SHP77 treated with DMSO at 0.1 percent for 48 hours (cell line): ENCODE results near the gene ZDHHC7.

Experiments used
- DNase-seq: peaks from one replicate; lab custom pipeline; 2025; lab: John Stamatoyannopoulos, UW

Gene ZDHHC7

GRCh38 chr16:84964386-84965128 lies 46.8 kb downstream of the ZDHHC7 start:
- no peak for DNase-seq

DNA sequence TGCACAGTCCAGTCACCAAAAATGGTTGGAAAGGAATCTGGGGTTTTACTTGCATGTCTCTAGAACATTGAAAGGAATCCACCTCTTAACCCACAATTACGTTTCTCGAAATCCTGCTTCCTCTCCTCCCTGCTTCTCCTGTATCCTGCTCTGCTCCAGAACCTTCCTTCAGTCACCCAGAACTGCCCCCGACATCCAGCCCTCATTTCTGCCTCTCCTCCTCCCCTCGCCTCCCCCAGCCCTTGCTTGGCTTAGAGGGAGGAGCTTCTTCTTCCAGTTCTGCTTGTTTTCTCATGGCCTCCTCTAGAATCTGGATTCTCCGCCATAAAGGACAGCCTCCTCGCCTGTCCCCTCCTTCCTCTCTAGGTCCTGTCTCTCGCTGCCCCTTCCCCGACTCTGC lies 48.3 kb downstream of the ZDHHC7 start:
- no peak for DNase-seq

DNA sequence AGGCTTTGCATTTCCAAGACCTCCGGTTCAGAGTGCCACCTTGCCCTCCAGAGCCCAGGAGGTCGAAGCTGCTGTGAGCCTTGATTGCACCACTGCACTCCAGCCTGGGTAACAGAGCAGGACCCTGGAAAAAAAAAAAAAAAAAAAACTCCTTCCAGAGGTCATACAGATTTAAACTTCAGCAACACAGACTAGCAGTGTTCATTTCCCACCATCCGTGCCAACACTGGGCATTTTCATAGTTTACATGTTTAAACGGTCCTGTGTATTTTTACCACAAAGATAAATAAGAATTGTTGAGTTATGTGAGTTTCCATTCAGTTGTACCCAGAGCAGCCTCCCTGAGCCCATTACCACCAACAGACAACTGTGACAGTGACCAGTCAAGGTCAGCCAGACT lies 50.4 kb downstream of the ZDHHC7 start:
- no peak for DNase-seq

- no peak for DNase-seq
Observed at GRCh38 chr16:84959784-84960417, 51.4 kb downstream of the ZDHHC7 start.

DNA sequence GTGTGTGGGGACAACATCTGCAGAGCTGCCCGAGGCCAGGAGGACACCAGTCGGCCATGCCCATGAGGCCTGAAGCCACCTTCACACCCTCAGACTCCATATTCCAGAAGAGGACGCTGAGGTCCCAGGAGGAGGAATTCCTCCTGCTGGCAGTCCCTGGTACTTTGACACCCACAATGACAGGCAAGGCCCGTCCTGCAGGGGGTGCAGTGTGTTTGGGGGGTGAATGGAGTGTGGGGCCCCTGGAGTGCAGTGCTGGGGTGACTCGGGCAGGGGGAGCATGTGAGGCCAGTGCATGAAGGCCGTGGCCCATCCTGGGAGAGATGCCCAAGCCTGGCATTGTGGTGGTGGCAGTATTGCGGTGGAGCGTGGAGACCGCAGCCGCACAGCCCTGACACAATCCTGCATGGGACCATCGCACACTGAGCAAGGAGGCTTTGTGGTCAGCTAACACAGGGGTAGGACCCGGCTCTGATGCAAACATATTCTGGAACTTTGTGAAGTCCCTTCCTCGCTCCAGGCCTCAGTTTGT lies 52.2 kb downstream of the ZDHHC7 start:
- DNase-seq: no peak

GRCh38 chr16:84957792-84958191 lies 53.5 kb downstream of the ZDHHC7 start:
- DNase-seq: no peak

DNA sequence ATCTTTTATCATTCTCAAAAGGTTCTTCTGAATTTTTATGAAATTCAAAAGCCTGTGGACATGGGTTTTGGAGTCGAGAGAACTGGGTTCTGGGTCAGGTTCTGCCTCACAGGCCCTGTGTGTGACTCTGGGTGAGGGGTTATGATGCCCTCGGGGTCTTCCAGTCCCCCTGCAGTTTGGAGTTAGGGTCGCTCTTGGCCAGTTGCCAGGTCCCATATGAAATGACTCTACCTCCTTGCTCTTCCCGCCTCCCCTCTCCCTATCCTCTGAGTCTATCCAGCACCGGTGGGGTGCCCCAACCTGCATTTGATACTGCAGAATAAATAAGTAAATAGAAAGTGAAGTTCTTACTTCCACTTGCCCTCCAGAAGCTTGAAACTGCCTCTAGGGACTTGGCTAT lies 54.1 kb downstream of the ZDHHC7 start:
- no peak for DNase-seq

GRCh38 chr16:84955427-84955826 lies 55.9 kb downstream of the ZDHHC7 start:
- no peak for DNase-seq

GRCh38 chr16:84953190-84953746 lies 58.1 kb downstream of the ZDHHC7 start:
- no peak for DNase-seq

GRCh38 chr16:84952335-84953189 lies 58.8 kb downstream of the ZDHHC7 start:
- DNase-seq: peak; percentile 80

DNA sequence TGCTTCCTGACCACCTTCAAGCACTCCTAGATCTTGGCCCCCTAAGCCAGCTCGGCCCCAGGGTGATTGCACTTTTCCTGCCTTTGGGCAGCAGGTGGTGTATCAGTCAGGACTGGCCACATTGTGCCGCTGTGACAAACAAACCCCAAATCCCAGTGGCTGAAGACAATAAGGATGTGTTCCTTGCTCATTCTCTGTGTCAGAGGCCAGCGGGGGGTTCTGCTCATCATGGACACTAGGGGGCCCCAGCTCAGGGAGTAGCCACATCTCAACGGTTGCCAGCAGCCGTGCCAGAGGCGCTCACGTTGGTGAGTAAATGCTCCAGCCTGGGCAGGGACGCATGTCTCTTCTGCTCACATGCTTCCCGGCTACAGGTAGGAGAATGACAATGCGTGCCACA lies 60.4 kb downstream of the ZDHHC7 start:
- peak; percentile 68 for DNase-seq

GRCh38 chr16:84949772-84950436 lies 61.4 kb downstream of the ZDHHC7 start:
- DNase-seq: no peak

DNA sequence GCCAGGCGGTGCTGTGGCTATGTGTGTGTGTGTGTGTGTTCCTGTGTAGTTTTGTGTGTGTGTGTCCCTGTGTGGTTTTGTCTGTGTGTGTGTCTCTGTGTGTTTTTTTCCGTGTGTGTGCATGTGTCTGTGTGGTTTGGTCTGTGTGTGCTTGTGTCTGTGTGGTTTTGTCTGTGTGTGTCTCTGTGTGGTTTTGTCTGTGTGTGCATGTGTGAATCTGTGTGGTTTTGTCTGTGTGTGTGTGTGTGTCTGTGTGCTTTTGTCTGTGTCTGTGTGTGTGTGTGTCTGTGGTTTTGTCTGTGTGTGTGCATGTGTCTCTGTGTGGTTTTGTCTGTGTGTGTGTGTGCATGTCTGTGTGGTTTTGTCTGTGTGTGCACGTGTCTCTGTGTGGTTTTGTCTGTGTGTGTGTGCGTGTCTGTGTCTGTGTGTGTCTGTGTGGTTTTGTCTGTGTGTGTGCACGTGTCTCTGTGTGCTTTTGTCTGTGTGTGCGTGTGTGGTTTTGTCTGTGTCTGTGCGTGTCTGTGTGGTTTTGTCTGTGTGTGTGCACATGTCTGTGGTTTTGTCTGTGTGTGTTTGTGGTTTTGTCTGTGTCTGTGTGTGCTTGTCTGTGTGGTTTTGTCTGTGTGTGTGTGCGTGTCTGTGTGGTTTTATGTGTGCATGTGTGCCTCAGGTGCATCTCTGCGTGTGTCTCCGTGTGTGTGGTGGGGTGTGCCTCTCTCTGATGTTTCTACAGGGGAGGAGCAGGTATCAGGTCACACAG lies 62.3 kb downstream of the ZDHHC7 start:
- no peak for DNase-seq

DNA sequence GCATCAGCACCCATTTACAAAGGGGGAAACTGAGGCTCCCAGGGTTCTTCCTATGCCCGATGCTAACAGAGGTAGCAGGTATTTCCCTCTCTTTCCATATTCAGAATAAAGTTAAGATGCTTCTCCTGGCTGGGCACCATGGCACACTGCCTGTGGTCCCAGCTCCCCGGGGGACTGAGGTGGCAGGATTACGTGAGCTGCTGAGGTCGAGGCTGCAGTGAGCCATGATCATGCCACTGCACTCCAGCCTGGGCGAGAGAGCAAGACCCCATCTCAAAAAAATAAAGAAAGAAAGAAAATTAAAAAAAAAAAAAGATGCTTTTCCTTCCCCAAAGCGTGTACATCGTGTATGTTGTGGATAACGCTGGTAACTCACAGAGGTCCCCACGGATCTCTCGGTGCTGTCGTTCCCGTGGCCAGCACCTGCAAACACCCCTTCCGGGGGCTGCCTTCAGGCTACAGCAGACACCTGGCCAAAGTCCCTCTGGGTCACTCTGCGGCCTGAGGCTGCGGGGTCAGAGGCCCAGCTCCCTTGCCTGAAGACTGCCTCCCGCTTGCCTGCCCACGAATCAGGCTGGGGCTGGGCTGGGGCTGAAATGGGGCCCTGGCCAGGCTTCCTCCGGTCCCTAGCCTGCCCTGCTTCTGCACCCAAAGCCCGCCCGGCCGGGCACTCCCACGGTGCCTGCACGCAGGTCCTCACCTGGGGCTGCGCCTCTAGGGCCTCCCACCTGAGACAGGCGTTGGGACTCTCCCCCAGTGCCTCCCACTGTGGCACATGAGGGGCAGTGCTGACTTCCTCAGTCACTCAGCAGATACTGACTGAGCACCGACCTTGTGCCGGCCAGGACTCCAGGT lies 63.1 kb downstream of the ZDHHC7 start:
- no peak for DNase-seq

- no peak for DNase-seq
Observed at GRCh38 chr16:84947022-84947421, 64.3 kb downstream of the ZDHHC7 start.

GRCh38 chr16:84943620-84944019 lies 67.7 kb downstream of the ZDHHC7 start:
- DNase-seq: no peak

DNA sequence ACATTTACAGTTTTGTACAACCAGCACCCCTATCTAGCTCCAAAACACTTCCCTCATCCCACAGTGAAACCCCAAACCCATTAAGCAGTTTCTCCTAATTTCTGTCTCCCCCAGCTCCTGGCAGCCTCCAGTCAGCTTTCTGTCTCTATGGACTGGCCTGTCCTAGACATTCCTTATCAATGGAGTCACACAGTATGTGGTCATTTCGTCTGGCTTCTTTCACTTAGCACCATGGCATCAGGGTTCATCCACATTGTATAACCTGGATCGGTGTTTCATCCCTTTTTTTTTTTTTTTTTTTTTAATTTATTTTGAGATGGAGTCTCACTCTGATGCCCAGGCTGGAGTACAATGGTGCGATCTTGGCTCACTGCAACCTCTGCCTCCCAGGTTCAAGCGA lies 68.5 kb downstream of the ZDHHC7 start:
- DNase-seq: no peak

DNA sequence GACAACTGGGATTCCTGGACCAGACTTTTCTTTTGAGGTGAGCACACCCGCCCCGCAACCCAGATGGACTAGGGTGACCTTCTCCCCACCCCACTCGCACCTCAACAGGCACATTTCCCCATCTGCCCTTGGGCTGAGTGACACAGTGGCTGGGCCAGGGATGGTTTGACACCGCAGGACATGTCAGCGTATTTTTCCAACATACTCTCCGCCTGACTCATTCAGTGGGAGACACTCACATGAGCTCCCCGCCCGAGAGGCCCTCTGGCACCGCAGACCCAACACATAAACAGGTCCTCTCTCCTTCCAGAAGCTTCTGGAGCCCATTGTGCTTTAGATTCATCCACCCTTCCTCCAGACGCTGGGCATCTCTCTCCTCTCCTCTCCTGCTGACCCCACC lies 69.4 kb downstream of the ZDHHC7 start:
- DNase-seq: no peak

GRCh38 chr16:84940670-84941551 lies 70.4 kb downstream of the ZDHHC7 start:
- no peak for DNase-seq
